Measurements from ENCODE around the gene SLC24A4. TPM values are rescaled to one million over a fixed set of nuclear protein-coding genes. Genes with fewer than 3 reads are reported as not detected.

The SLC24A4 gene
- total and polyA plus RNA-seq, 2 of the 4 experiments (the other 2 are of a cell fraction), result not detected

DNA sequence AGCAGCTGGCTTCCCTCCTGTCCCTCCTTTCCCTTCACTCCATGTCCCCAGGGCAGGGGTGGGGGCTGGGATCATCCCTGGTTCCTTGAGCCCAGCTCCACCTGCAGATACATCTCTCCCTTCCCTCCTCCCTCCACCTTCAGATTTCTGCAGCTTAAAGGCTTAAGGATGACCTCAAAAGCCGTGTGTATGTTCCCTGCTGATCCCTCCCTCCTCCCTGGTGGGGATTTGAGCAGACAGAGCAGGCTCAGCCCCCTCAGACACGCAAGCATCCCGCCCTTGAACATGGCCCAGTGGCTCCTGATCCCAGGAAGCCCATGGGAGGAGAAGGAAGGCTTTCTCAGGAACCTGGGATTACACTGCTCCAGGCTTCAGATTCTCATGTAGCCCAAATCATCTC is 107.7 kb downstream of the SLC24A4 start:
- Histone ChIP-seq H3K9me1 (ENCODE audit: insufficient read depth, low read length) (peaks cover 10% of the 10 kb centered on the region), H3K9ac (ENCODE audit: low read depth, low read length) (no peak overlapping the region), H3K56ac (ENCODE audit: extremely low read depth, insufficient read depth, low read length) (no peak overlapping the region), H4K5ac (ENCODE audit: low read depth, low read length) (no peak overlapping the region), H3K36me3 (ENCODE audit: control insufficient read depth, insufficient read depth, low read length) (no peaks in the 10 kb centered on the region), H2AFZ (replicated peaks; ENCODE audit: low read length, poor library complexity) (peak overlapping the region; percentile 4), H3K79me1 (ENCODE audit: low read depth in 1 of 2, low read length in 2 of 2) (no peaks in the 10 kb centered on the region), H2BK15ac (ENCODE audit: low read depth, low read length) (no peak overlapping the region), H3K27ac (ENCODE audit: insufficient read depth, low read length) (no peak overlapping the region), H4K8ac (ENCODE audit: low read depth in 2 of 2, low read length in 2 of 2) (no peak overlapping the region), H3K9me3 (ENCODE audit: control insufficient read depth, insufficient read depth, low read length) (peaks cover 7% of the 10 kb centered on the region), H3K4me2 (ENCODE audit: low read depth, low read length) (no peak overlapping the region), H4K91ac (ENCODE audit: insufficient read depth, low read depth, low read length) (no peak overlapping the region), H2BK120ac (ENCODE audit: low read depth, low read length) (no peak overlapping the region), H3K4me1 (ENCODE audit: control insufficient read depth, insufficient read depth, low read length) (peaks cover 4% of the 10 kb centered on the region; the same call in 1 of the 2 replicates), H2BK5ac (ENCODE audit: low read depth, low read length, poor library complexity, severe bottlenecking) (no peak overlapping the region), H2AK5ac (ENCODE audit: low read depth, low read length) (no peak overlapping the region), H3K27me3 (ENCODE audit: control insufficient read depth, insufficient read depth, low read length) (peaks cover 20% of the 10 kb centered on the region), H2BK20ac (ENCODE audit: low read depth, low read length) (no peak overlapping the region), H2AK9ac (replicated peaks; ENCODE audit: low read depth, low read length, poor library complexity) (no peak overlapping the region), H3K23ac (ENCODE audit: low read depth, low read length) (no peak overlapping the region), H3K14ac (replicated peaks; ENCODE audit: low read depth, low read length) (no peak overlapping the region), H3K4me3 (ENCODE audit: insufficient read depth, low read depth, low read length) (no peak overlapping the region), H3K4ac (ENCODE audit: low read depth, low read length) (no peak overlapping the region), H4K20me1 (ENCODE audit: insufficient read depth, low read length) (no peaks in the 10 kb centered on the region), H3K18ac (ENCODE audit: low read depth, low read length) (no peak overlapping the region)
- no peak for TF ChIP-seq POLR2A (IDR thresholded peaks at IDR 0.05; ENCODE audit: low read depth, low read length)
- no peak for TF ChIP-seq MAZ (IDR thresholded peaks at IDR 0.05; ENCODE audit: borderline replicate concordance, low read depth, low read length)
- no peak for TF ChIP-seq RFX5 (IDR thresholded peaks at IDR 0.05; ENCODE audit: low read depth, low read length)
- TF ChIP-seq SMC3 (IDR thresholded peaks at IDR 0.05; ENCODE audit: low read depth, low read length), result no peak
- TF ChIP-seq, protein P1, sequence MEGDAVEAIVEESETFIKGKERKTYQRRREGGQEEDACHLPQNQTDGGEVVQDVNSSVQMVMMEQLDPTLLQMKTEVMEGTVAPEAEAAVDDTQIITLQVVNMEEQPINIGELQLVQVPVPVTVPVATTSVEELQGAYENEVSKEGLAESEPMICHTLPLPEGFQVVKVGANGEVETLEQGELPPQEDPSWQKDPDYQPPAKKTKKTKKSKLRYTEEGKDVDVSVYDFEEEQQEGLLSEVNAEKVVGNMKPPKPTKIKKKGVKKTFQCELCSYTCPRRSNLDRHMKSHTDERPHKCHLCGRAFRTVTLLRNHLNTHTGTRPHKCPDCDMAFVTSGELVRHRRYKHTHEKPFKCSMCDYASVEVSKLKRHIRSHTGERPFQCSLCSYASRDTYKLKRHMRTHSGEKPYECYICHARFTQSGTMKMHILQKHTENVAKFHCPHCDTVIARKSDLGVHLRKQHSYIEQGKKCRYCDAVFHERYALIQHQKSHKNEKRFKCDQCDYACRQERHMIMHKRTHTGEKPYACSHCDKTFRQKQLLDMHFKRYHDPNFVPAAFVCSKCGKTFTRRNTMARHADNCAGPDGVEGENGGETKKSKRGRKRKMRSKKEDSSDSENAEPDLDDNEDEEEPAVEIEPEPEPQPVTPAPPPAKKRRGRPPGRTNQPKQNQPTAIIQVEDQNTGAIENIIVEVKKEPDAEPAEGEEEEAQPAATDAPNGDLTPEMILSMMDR (conservative IDR thresholded peaks at IDR 0.05; ENCODE audit: low read depth, low read length), result no peak
- TF ChIP-seq RCOR1 (IDR thresholded peaks at IDR 0.05; ENCODE audit: insufficient replicate concordance, low read length), result no peak
- TF ChIP-seq MAFK (IDR thresholded peaks at IDR 0.05; ENCODE audit: low read depth, low read length), result no peak
- TF ChIP-seq MXI1 (IDR thresholded peaks at IDR 0.05; ENCODE audit: borderline replicate concordance, low read depth, low read length), result no peak
- no peak for TF ChIP-seq FOS (IDR thresholded peaks at IDR 0.05; ENCODE audit: low read depth, low read length)
- no peak for TF ChIP-seq CHD1 (IDR thresholded peaks at IDR 0.05; ENCODE audit: low read depth, low read length)
- TF ChIP-seq, protein P2, sequence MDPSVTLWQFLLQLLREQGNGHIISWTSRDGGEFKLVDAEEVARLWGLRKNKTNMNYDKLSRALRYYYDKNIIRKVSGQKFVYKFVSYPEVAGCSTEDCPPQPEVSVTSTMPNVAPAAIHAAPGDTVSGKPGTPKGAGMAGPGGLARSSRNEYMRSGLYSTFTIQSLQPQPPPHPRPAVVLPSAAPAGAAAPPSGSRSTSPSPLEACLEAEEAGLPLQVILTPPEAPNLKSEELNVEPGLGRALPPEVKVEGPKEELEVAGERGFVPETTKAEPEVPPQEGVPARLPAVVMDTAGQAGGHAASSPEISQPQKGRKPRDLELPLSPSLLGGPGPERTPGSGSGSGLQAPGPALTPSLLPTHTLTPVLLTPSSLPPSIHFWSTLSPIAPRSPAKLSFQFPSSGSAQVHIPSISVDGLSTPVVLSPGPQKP (IDR thresholded peaks at IDR 0.05; ENCODE audit: borderline replicate concordance, low read depth, low read length), result no peak
- ChIA-PET POLR2A (ENCODE audit: unreplicated experiment) (no interaction called here), CTCF (no interaction called here)
- intact Hi-C loops (cut with micrococcal nuclease) (no loop called here), in situ Hi-C loops (cut with MboI; ENCODE audit: low sequenced_read_pairs) (no loop called here), dilution Hi-C loops (cut with HindIII; ENCODE audit: low sequenced_read_pairs, unreplicated experiment) (no loop called here)
- WGBS, 2 experiments (ENCODE audit: extremely low coverage in 2 of 2, insufficient read length in 1 of 2), result no CpG with 5 or more reads among the region's 3 CpGs
- no TSS peak for BruUV-seq (replicated peaks)
- ATAC-seq (ENCODE audit: low read depth), result no peak
- DNase-seq, result no peak

Data from IMR-90 (cell line).